Hematopoietic multipotent progenitor cell treated with erythropoietin and hydrocortisone succinate and interleukin-3 and kit ligand, for 8 days (in vitro differentiated cells): ENCODE measurements around the gene LRP3.
"Not testable (repeated sequence)": the region's sequence is repeated elsewhere in the genome, so short reads cannot be mapped to it uniquely, and the experiment has no call there.

ENCODE experiments used
- DNase-seq: peaks from one replicate; pipeline ENCODE4 v3.0.0-alpha.2; 2015

Gene LRP3

DNA sequence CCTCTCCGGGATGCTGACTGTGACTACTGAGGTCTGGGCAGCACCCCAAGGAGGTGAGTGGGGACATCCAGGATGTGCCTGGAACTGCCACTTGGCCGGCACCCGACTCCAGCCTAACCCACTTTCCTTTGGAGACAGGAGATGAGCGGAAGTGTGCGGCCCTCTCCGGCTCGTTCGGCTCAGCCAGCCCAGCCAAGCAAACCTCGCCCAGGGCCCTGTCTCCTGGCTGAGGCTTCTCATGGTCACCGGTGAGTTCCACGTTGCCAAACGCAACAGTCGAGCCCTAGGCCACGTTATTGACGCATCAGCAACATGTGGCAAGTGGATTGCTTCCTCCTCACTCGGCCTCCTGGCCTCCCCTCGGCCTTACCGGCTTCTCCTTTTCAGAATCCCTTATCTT, 26.0 kb downstream of the LRP3 start:
- no peak for DNase-seq

DNA sequence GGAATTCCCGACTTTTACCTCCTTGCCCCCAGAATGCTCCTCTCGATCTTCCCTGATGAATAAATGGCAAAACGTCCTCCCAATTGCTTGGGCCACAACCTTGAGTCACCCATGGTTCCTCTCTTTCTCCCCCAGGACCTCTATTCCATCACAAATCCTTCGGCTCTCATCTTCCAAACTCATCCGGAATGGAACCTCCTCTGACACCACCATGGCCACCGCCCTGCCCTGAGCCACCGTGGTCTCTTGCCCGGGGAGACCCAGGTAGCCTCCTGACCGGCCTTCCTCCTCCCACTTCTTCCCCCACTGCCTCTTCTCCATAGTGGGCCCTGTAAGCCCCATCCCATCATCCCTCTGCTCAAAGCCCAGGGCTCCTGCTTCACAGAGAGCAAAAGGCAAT, 26.6 kb downstream of the LRP3 start:
- no peak for DNase-seq

DNA sequence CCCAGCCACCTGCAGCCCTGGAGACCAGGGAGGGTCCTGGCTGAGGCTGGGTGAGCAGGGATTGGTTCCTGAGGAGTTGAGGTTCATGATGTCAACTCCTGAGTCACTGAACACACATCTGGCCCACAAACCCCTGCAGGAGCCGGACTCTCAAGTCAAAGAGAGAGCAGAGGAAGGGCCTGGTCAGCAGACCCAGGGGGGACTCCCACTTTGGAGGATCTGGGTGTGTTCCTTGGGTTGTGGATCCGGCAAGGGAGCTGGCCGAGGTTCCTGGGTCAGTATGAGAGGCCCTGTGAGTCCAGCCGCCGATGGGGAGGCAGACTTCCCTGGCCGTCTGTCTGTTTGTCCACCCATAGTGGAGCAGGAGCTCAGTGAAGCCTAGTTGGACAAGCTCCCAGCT, 27.5 kb downstream of the LRP3 start:
- no peak for DNase-seq

DNA sequence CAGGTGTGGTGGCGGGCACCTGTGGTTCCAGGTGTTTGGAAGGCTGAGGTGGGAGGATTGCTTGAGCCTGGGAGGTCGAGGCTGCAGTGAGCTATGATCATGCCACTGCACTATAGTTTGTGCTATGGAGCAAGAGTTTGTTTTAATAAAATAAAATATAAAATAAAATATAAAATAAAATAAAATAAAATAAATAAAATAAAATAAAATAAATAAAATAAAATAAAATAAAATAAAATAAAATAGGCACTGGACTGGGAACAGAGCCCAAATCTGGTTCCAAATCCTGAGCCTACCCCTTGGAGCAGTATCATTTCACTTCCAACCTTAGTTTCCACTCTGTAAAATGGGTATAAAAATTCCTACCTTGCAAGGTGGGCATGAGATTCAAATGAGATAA, 28.1 kb downstream of the LRP3 start:
- not testable (repeated sequence) for DNase-seq

DNA sequence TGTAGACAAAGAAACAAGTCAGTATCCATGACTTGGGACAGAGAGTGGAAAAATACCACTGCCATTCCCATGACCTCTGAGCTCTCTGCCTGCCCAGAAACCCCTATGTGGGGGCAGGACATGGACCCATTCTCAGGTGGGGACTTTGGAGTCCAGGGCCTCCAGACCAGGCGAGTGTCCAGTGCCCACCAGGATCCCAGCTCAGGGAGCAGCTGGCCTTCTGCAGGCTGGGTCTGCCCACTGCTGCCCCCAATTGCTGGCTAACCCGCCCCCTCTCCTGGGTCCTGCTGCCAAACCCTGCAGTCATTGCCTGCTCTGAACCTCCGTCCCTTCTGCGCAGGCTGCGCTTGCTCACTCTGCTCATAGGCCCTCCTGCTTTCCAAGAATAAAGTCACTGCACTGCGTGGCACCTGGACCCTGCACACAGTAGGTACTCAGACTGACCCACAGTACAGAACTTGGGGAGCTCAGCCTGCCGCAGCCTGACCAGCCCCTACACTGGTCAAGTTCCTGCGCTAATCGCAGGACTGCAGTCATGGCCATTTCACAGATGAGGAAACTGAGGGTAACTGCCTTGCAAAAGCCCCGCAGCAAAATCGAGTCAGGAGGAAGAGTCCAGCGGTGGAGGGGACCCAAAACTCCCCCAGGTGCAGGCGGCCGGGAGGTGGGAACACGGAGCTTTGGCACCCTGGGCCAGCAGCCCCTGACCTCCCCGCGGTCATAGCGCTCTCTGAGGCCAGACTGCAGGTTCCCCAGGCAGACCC, 30.7 kb downstream of the LRP3 start:
- no peak for DNase-seq

DNA sequence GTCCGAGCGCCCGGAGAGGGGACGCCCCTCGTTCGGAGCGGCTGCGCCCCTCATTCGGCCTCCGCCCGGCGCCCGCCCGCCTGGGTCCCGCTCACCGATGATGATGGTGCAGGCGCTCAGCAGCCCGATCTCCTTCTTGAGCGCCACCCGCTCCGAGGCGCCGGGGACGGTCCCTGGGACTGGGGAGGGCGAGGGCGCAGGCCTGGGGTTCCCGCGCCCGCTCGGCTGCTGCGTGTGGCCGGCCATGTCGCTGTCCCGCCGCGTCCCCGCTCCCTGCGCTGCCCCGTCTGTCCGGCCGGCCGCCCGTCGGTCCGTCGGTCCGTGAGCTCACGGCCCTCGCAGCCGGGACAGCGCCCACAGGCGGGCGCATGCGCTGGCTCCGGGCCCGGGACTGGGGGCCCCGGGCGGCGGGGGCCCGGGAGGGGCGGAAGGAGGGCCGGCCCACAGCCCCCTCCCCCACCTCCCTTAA, 31.4 kb downstream of the LRP3 start, which contains the start of gene SLC7A10:
Gene SLC7A10, minus strand, starts transcription at position 393 of the 469 bp plus-strand sequence. Its CDS starts 147 bp downstream, at position 246.
- DNase-seq = no peak

DNA sequence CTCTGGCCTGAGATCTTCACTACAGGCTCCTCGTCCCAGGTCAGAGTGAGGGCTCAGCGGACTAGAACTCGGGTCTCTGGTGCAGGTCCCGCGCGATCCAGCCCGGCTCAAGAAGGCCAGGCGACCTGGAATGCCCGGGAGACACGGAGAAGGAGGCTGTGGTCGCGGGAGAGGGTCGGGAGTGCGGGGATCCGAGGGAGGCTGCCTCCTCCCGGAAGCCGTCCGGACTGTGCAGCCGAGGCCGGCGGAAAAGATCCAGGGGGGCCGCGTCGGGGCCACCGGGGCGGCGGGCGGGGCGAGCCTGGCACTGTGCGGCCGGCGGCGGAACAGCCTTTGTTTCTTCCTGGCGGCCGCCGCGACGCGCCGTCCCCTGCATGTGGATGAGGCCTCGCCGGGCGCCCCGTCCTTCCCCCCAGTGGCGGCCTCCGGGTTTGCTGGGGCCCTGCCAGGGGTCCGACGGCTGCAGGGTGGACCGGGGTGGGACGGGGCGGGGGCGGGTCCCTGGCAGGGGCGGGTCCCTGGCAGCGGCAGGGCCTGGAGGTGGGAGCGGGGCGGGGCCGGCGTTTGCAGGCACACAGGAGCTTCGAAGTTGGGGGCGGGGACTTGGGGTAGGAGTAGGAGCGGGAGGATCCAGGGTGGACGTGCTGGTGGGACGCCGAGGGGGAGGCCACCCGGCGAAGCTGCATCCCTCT, 32.6 kb downstream of the LRP3 start:
- no peak for DNase-seq

DNA sequence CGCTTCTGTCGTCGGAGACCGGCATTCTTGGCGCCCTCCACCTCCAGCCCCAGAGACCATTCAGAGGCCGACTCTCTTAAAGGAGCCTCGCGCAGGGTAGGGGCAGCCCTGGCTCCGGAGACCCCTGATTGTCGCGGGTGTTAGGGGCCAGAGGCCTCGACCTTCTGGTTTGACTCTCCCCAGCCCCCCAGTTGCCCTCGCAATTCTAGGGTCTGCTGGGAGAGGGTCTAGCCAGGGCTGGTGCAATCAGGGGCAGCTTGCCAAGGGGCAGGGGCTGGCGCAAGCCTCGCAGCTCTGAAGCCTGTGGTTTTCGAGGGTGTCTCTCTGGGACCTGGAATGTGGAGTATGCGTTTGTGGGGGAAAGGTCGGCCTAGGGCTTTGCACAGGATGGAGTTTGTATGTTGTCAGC, 33.1 kb downstream of the LRP3 start:
- DNase-seq = no peak

DNA sequence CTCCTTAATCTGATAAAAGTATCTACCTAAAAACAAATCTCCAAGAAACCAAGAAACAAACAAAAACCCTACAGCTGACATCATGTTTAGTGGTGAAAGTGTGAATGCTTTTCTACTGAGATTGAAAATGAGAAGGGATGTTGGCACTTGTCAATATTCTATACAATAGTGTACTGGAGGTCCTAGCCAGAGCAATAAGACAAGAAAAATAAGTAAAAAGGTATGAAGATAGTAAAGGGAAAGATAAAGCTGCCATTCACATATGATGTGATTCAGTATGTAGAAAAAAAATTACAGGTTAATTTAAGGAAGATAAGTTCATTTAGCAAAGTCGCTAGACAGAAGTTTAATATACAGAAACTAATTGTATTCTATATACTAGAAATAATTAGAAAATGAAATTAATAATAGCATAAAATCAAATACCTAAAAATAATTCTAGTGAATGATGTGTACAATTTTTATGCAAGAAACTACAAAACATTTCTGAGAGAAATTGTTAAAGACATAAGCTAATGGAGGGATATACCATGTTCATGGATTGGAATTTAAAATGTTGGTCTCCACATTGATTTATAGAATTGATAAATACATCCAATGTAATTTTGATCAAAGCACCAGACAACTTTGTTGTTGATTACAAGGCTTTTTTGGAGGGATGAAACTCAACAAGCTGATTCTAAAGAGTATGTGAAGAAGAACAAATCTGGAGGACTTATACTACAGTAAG, 33.9 kb downstream of the LRP3 start:
- no peak for DNase-seq

DNA sequence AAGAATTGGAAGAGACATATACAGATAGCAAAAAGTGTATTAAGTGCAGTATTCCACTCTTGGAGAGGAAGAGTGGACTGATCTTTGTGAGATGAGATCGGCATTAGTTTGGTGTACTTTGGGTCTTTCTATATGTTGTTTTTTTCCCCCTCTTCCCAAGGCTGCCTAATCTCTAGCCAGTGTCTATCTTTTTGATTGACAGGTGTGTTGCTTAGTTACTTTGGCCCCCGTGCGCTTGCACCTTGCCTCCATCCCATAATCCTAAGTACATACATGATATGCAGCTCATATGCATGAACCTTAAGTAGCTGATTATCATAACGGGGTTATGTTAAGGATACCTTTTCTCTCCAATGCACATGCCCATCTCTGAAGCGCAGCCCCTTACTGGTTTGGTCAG, 35.8 kb downstream of the LRP3 start:
- DNase-seq = no peak

DNA sequence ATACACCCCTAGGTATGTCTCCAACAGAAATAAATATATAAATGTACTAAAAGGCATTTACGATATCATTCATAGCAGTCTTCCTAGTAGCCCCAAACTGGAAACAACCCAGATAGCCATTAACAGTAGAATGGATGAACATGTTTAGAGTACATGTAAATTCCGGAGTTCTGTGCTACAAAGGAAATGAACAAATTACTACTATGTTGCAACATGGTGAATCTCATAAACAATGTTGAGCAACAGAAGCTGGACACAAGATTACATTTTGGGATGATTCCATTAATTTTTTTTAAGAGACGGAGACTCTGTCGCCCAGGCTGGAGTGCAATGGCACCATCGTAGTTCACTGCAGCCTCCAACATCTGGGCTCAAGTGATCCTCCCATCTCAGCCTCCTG, 37.4 kb downstream of the LRP3 start:
- DNase-seq = no peak

DNA sequence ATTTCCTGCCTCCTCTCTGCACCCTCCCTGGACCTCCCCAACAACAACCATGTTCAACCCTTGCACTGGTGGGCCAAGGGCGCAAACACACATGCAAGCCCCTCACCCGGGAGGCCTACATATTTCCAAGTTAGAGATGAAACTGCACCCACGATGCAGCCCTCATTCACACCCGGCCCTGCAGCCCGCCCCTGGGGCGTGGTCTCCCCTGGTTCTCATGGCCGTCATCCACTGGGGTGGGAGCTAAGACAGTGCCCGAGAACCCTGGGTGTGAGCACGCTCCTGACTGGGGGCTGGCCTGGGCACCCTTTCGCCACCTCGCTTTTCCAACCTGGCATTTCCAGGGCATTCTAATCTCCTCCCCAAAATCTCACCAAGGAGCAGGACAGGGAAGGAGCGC, 38.5 kb downstream of the LRP3 start:
- no peak for DNase-seq

DNA sequence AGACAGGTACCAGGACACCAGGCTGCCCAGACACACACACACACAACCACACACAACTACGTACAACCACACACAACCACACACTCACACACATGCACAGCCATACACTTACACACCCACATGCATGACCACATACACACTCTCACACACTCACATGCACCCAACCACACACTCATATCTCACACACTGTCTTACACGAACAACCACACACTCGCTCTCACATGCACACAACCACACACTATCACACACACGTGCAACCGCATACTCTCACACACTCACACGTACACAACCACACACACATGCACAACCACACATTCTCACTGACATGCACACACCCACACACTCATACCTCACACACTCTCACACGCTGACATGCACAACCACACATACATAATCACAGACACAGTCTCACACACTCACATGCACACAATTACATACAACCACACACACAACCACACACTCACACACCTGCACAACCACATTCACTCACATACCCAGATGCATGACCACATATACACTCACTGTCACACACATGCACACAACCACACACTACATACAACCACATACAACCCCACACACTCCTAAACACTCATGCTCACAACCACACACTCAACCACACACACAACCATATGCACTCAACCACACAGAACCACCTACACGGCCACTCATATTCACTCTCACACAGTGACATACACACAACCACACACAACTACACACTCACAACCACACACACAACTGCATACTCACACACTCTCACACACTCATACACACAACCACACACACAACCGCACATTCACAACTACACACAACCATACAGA, 39.1 kb downstream of the LRP3 start:
- no peak for DNase-seq

DNA sequence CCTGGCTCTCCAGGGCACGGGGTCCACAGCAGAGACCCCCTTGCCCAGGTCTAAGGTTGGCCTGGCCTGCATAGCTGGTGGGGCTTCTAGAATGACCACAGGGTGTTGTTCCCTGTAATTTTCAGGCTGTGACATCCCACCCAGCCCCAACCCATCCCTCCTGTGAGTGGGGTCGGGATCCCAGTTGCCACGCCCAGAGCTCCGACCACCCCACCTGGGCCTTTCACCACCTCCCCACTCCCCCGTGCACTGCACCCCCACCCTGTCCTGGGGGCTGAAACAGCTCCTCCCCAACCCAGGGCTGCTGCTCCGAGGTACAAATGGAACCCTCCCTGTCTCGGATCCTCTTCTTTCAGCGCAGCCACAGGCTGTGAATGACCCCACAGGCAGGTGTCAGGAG, 40.0 kb downstream of the LRP3 start:
- DNase-seq = no peak

DNA sequence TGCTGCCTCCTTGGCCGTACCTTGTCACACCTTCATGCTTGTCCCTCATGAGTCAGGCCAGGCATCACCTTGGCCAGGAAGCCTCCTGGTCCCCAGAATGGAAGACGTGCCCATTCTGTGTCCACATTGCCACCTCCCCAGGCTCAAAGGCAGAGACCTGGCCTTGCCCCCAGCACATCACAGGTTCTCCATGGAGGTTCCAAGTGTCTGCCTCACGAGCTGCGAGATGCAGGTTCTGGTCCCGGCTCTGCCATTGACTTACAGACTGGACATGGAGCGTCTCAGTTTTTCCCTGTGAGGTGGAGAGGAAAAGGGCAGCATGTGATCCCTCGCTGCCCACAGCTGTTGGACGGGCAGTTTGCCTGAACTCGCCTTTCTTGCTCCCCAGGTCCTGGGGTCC, 40.6 kb downstream of the LRP3 start:
- DNase-seq = no peak

DNA sequence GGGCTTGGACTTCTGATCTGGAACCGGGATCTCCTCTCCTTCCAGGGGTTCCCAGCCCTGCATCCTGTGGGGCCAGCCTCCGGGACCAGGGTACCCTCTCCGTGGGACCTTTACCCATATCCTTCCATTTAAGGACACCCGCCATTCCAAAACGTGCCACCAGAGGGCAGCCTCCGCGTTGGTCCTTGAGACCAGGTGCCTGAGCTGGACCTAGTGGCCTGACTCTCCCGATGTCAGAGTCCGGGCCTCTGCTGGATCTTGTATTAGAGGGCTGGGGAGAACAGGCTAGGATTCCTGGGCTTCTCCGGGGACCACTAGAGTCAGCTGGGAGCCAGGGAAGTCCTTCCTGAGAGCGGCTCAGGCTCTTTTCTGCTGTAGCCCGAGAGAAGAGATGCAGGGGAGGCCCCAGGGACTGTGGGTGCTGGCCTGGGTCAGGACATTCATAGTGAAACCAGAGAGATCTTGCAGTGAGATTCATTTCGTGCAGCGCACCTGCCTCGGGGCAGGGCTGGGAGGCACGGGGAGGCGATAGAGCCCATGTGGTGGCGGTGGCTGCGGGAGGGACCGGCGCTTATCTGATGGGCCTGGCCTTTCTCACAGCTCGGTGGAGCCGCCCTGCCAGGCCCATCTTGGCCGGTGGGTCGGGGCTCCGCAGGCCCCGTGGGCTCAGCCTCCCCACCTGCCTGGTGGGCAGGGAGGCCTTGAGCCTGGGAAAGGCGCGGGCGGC, 41.3 kb downstream of the LRP3 start:
- peak; percentile 64 for DNase-seq

DNA sequence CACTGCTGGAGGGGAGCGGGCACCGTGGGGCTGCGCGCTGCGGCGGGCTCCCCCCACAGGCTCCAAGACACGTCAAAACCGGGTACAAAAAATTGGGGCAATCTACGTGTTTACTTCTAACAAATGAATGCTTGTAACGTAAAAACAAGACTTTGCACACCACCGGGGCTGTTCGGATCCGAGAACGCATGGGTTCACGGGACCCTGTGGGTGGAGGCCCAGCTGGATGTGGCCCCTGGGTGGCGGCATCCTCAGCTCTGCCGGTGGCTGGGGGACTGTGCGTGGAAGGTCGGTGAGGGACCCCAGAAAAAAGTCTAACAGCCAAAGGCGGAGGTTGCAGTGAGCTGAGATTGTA, 41.8 kb downstream of the LRP3 start:
- no peak for DNase-seq

DNA sequence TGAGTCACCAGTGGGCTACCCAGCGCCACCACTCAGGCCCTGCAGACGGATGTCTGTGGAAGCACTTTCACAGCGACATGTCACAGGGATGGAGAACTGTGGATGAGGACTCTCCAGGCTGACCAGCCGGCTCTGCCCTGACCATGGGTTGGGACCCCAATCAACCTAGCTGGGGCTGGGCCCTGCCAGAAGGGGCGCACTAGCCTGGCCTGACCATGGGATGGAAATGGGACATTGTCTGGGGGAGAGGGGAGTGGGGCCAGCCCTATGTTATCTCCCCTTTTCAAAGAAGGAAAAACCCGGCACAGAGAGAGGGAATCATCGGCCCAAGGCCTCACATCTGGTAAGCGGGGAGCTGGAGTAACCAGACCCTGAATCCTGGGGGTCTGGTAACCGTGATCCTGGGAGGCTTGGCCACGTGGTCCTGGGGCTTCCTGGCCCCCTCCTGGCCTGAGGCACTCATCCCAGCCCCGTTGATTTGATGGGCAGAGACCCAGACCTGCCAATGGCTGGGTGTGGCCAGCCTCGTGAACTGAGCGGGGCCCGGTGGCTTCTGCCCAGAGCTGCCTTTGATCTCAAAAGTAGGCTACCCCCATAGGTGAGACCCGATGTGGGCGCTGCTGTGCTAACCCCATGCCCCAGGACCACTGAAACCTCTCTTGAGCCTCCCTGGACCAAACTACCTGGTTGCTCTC, 42.7 kb downstream of the LRP3 start:
- no peak for DNase-seq

DNA sequence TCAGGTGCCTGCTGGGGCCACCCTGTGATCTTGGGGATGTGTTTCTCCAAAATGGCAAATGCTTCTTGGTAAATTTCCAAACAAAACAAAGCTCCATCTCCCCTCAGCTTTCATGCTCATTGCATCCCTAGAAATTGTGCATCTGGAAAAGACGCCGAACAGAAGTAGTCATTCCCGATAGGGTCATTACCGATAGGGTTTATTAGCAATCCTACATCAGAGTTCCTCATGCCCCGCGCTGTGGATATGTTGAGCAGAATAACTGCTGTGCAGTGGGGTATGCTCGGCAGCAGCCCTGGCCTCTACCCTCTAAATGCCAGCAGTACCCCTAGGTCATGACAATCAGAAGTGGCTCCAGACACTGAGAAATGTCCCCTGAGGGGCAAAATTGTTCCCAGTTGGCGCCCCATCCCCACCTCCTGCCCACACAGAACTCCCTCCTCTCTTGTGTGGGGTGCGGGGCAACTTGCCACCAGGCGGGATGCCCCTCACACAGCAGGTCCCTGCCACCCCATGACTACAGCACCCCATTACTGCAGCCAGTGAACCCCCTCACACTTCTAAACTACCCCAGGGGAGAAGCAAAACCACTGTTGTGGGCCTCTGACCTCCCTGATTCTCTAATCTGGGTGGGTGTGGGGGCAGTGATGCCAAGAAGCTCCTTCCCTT, 44.5 kb downstream of the LRP3 start:
- no peak for DNase-seq

DNA sequence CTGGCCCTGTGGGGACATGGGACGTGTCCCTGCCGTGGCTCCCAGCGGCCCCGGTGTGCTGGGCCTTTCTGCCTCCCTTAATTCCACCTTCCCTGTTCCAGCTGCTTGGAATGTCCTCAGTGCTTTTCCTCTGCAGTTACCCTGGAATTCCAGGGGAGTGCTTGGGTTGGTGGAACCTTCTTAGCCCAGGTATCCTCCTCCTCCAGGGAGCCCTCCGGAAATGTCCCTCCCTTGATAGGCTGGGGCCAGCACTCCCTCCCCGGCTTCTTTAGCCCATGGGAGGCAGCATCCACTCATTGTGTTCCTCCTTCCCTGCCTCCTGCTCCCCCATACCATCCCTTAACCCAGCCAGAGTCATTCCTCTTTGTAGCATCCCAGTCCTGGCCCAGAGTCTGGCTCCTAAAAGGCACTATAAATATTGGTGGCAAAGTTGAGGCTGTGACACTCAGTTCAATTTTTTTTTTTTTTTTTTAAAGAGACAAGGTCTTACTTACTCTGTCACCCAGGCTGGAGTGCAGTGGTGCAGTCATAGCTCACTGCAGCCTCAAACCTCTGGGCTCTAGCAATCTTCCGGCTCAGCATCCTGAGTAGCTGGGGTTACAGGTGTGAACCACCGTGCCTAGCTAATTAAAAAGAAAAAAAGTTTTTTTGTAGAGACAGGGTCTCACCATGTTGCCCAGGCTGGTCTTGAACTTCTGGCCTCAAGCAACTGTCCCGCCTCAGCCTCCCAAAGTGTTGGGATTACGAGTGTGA, 45.3 kb downstream of the LRP3 start:
- no peak for DNase-seq
